DMS53 treated with DMSO at 0.1 percent for 48 hours (cell line): Measurements from ENCODE around the gene PIGN.
A peak's percentile ranks its signal among the peaks of the same experiment; 100 is the strongest.
"Not testable (repeated sequence)": the region's sequence is repeated elsewhere in the genome, so short reads cannot be mapped to it uniquely, and the experiment has no call there.

Experiments
- DNase-seq: peaks from one replicate; lab custom pipeline; 2025; ENCODE audit not compliant: unreplicated experiment; lab: John Stamatoyannopoulos, UW

Gene PIGN

GRCh38 chr18:62183578-62184195 lies 3.2 kb downstream of the PIGN start:
- peak; percentile 73 for DNase-seq

GRCh38 chr18:62182220-62182619 lies 4.6 kb downstream of the PIGN start:
- no peak for DNase-seq

GRCh38 chr18:62179213-62179612 lies 7.6 kb downstream of the PIGN start:
- DNase-seq = peak; percentile 36

GRCh38 chr18:62177271-62177670 lies 9.6 kb downstream of the PIGN start:
- no peak for DNase-seq

GRCh38 chr18:62175521-62175920 lies 11.3 kb downstream of the PIGN start:
- DNase-seq = no peak

- DNase-seq = no peak
Measured at GRCh38 chr18:62172298-62172697, 14.6 kb downstream of the PIGN start.

- no peak for DNase-seq
Measured at GRCh38 chr18:62170857-62171256, 16.0 kb downstream of the PIGN start.

- not testable (repeated sequence) for DNase-seq
Measured at GRCh38 chr18:62166524-62166923, 20.3 kb downstream of the PIGN start.

GRCh38 chr18:62165583-62165982 lies 21.3 kb downstream of the PIGN start:
- DNase-seq = no peak

- DNase-seq = no peak
Measured at GRCh38 chr18:62164855-62165487, 21.9 kb downstream of the PIGN start.

GRCh38 chr18:62164310-62164709 lies 22.5 kb downstream of the PIGN start:
- DNase-seq = no peak

- no peak for DNase-seq
Measured at GRCh38 chr18:62157843-62158242, 29.0 kb downstream of the PIGN start.

GRCh38 chr18:62152844-62153243 lies 34.0 kb downstream of the PIGN start:
- no peak for DNase-seq

GRCh38 chr18:62151068-62151771 lies 35.6 kb downstream of the PIGN start:
- no peak for DNase-seq

GRCh38 chr18:62144338-62144737 lies 42.5 kb downstream of the PIGN start:
- DNase-seq = no peak

GRCh38 chr18:62140259-62140658 lies 46.6 kb downstream of the PIGN start:
- no peak for DNase-seq

- no peak for DNase-seq
Measured at GRCh38 chr18:62138461-62139235, 48.2 kb downstream of the PIGN start.

GRCh38 chr18:62131301-62131909 lies 55.5 kb downstream of the PIGN start:
- peak; percentile 74 for DNase-seq

GRCh38 chr18:62128157-62128556 lies 58.7 kb downstream of the PIGN start:
- DNase-seq = no peak

- no peak for DNase-seq
Measured at GRCh38 chr18:62126737-62127136, 60.1 kb downstream of the PIGN start.

- no peak for DNase-seq
Measured at GRCh38 chr18:62125702-62126101, 61.2 kb downstream of the PIGN start.
